Renal cortical epithelial cell (primary cell): ENCODE data around the gene KRTAP19-2. TPM values are rescaled to one million over a fixed set of nuclear protein-coding genes. Genes with fewer than 3 reads are reported as not detected.
"Not testable (repeated sequence)": the region's sequence is repeated elsewhere in the genome, so short reads cannot be mapped to it uniquely, and the experiment has no call there.

Experiments used
- DNase-seq: peaks from one replicate; pipeline ENCODE4 v3.0.0-alpha.2; 2011; ENCODE audit warnings: low read depth
- total RNA-seq: library from RNA; depleted of rRNA; stranded (reverse); fragments of >200 nt; gene quantifications from 2 replicates; pipeline ENCODE4 v1.2.3, GENCODE V29; 2014

The KRTAP19-2 gene
- not detected in 2 replicates for total RNA-seq

GRCh38 chr21:30487336-30487735, at the start of gene KRTAP19-2:
Gene KRTAP19-2, minus strand, starts transcription at chr21:30487436. Its CDS starts 88 bp downstream, at chr21:30487348.
- no peak for DNase-seq

- DNase-seq = no peak
Observed at GRCh38 chr21:30518876-30519275, 31.6 kb upstream of the KRTAP19-2 start.

GRCh38 chr21:30515681-30516080, 28.4 kb upstream of the KRTAP19-2 start:
- DNase-seq = no peak

- not testable (repeated sequence) for DNase-seq
Observed at GRCh38 chr21:30505621-30506205, 18.5 kb upstream of the KRTAP19-2 start.

GRCh38 chr21:30502041-30502440, 14.8 kb upstream of the KRTAP19-2 start, which contains the start of gene KRTAP19-5:
Gene KRTAP19-5, minus strand, starts transcription at chr21:30502141. Its CDS starts 51 bp downstream, at chr21:30502090.
- DNase-seq = no peak

GRCh38 chr21:30497065-30497464, 9.8 kb upstream of the KRTAP19-2 start, which contains the start of gene KRTAP19-4:
Gene KRTAP19-4, minus strand, starts transcription at chr21:30497165. Its CDS starts 55 bp downstream, at chr21:30497110.
- no peak for DNase-seq

GRCh38 chr21:30491963-30492428, 4.8 kb upstream of the KRTAP19-2 start, which contains the start of gene KRTAP19-3:
Gene KRTAP19-3, minus strand, starts transcription at chr21:30492013. Its CDS starts 56 bp downstream, at chr21:30491957.
- DNase-seq = no peak

- DNase-seq = no peak
Observed at GRCh38 chr21:30486180-30486579, 1.1 kb downstream of the KRTAP19-2 start.

- no peak for DNase-seq
Observed at GRCh38 chr21:30482130-30482529, 5.1 kb downstream of the KRTAP19-2 start.

- DNase-seq = no peak
Observed at GRCh38 chr21:30480145-30480544, 7.1 kb downstream of the KRTAP19-2 start, which contains the start of gene KRTAP19-1. Gene KRTAP19-1, minus strand, starts transcription at chr21:30480367. Its CDS starts 50 bp downstream, at chr21:30480317.

GRCh38 chr21:30479259-30479658, 8.0 kb downstream of the KRTAP19-2 start:
- DNase-seq = no peak

- DNase-seq = no peak
Observed at GRCh38 chr21:30478004-30478403, 9.2 kb downstream of the KRTAP19-2 start.

GRCh38 chr21:30468900-30469714, 18.1 kb downstream of the KRTAP19-2 start:
- DNase-seq = no peak

- DNase-seq = no peak
Observed at GRCh38 chr21:30463713-30464112, 23.5 kb downstream of the KRTAP19-2 start.

- DNase-seq = no peak
Observed at GRCh38 chr21:30448514-30448913, 38.7 kb downstream of the KRTAP19-2 start.

- no peak for DNase-seq
Observed at GRCh38 chr21:30447056-30447455, 40.2 kb downstream of the KRTAP19-2 start.

GRCh38 chr21:30444204-30444603, 43.0 kb downstream of the KRTAP19-2 start:
- no peak for DNase-seq

GRCh38 chr21:30443226-30443625, 44.0 kb downstream of the KRTAP19-2 start:
- no peak for DNase-seq

GRCh38 chr21:30439975-30440374, 47.3 kb downstream of the KRTAP19-2 start, which contains the start of gene KRTAP15-1:
Gene KRTAP15-1, plus strand, starts transcription at chr21:30440275. Its CDS starts 53 bp downstream, at chr21:30440328.
- no peak for DNase-seq
